RKO (cell line): ENCODE results near the gene PRKCH.

Experiments
- DNase-seq: peaks from one replicate; pipeline ENCODE4 v3.0.0-alpha.2; 2016; ENCODE audit warnings: low spot score

Gene PRKCH

DNA sequence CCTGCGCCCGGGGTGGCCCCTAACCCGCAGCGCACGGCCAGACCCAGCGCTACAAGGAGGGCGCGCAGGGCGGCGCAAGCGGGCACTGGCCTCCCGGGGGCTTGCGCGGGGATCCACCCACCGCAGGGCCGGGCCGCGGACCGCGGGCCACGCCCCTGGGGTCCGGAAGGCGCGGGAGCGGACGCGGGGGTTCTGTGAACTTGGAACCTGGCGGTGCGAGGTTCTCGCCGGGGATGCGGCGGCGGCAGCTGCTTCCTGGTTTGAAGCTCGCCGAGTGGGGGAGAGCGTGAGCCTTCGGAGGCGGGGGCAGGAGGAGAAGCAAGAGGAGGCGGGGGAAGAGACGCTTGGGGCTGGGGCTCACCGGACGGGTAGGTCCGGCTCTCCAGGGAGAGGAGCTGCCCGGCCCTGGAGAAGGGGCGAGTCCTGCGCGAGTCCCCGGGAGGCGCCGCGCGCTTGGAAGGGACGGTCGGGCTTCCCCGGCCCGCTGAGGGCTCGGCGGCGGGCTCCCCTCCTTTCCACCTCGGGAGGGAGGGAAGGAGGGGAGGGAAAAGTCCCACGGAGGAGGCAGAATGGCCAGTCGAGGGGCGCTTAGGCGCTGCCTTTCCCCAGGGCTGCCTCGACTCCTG is at the start of gene PRKCH:
PRKCH (plus strand) TSS at position 195 of the 626 bp plus-strand sequence. CDS start 523 bp downstream, outside the sequence.
- no peak for DNase-seq

DNA sequence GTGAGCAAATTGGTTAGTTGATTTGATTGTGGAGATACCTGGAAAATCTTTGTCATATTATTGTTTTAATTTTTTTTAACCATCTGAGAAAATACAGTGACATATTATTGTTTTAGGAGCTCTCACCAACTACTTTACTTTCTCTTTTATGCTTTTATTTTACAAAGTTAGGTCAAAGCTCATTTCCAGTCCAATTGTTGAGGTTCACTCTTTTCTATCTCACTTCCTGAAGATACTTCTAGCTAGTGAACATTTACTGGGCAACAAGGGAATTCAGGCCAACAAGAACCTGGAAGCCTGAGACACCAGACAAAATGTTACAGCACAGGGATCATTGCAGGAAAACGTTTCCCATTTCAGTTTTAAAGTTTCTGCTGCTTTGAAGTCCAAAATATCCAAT is 44.1 kb upstream of the PRKCH start:
- no peak for DNase-seq

DNA sequence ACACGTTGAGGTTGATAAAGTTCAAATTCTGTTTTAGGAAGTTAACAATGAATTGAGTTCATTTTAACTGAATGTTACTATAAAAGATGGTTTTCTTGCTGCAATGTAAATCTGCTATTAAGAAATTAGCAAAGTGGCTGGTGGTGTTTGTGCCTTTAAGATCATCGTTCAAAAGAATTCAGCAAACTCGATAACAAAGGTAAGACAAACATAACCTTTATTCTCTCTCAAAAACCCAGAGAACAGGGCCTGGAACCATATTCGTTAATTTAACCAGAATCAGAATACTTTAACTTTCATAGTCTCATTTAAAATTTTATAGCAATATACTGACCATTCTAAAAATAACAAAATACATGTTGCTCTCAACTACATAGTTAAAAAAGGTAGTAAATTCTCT is 43.6 kb upstream of the PRKCH start:
- DNase-seq: no peak

GRCh38 chr14:61279082-61279481 is 42.3 kb upstream of the PRKCH start:
- no peak for DNase-seq

DNA sequence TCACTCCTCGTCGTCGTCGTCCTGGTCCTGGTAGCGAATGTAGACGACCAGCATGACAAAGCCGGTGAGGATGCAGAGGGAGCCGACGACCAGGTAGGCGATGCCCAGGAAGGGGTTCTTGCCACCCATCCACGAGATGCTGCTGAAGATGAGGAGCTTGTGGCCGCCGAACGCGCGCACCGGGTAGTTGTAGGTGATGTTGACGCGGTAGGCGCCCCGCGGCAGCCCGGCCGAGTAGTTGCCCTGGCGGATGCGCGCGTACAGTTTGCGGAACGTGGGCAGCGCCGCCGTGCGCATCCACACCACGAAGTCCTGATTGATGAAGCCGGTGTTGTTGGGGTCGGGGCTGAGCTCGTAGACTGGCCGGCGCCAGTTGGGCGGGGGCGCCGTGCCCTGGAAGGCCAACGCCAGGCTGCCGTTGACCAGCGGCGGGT is 41.3 kb upstream of the PRKCH start:
- DNase-seq: no peak

GRCh38 chr14:61280526-61281185 is 40.7 kb upstream of the PRKCH start:
- no peak for DNase-seq

- DNase-seq: no peak
Measured at GRCh38 chr14:61281186-61281947, 40.0 kb upstream of the PRKCH start, which contains the start of gene TMEM30B. TSS of gene TMEM30B (minus strand) at chr14:61281338. CDS start at chr14:61281147, 191 bp downstream.

- no peak for DNase-seq
Measured at GRCh38 chr14:61281948-61282275, 39.5 kb upstream of the PRKCH start.

DNA sequence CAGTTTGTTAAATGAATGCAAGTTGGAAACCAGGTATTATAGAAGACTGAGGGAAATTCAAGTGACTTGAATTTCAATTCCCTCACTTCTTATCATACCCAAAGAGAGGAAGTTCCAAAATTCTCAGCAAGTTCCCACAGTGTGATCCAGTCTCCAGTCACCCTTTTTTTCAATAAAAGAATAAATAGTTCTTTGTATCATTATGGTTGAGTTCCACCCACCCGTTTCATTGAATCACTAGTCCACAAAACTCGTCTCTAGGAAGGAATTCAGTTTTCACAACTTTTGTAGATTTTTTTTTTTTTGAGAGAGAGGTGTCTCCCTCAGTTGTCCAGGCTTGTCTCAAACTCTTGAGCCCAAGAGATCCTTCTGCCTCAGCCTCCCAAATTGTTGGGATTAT is 38.6 kb upstream of the PRKCH start:
- DNase-seq: no peak

DNA sequence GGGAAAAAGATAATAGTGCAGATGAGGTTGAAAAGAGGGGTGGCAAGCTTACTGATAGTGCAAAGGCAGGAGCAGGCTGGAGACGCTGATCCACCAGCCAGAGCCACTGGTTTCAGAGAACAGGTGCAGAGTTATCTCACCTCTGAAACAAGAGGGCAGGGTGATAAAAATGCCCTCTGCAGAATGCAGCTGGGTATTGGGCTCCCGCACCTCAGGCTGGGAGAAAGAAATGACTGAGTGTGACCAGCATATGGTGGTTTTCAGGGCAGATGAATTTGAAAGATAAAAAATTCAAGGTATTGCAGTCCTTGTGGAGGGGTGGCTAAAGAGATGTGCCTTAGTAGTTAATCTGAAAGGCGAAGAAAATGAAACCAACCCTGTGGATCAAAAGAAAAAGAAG is 37.4 kb upstream of the PRKCH start:
- DNase-seq: no peak

DNA sequence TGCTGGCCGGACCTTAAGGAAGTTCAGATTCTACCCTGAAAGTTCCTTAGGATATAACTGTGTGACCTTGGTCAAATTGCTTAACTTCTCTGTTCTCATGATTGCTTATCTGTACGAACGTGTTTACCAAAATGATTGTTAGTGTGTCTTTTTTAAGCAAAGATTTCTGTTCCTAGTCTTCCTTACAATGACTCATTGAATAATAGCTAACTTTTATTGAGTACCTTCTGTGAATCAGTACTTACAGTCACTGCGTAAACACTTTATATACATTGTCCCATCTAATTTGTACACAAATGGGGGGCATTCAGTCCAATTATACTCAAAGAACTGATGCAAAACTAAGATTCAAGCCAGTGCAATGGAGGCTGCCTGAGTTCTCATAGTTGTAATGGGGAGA is 36.0 kb upstream of the PRKCH start:
- DNase-seq: no peak

GRCh38 chr14:61287196-61287595 is 34.2 kb upstream of the PRKCH start:
- no peak for DNase-seq

DNA sequence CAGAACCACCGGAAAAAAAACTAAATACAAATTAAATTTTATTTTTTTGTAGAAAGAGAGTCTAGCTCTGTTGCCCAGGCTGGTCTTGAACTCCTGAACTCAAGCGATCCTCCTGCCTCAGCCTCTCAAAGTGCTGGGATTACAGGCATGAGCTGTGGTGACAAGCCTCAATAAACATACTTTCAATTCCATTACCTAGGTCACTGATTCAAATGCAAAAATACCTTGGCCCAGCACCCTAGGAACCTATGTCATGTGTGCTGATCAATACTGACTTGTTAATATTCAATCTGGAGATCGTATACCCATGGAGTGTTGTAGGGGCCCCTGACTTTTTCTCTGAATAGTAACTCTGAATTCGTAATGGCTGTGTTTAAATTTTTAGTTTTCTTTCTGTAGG is 33.2 kb upstream of the PRKCH start:
- DNase-seq: no peak

GRCh38 chr14:61288720-61289119 is 32.7 kb upstream of the PRKCH start:
- no peak for DNase-seq

DNA sequence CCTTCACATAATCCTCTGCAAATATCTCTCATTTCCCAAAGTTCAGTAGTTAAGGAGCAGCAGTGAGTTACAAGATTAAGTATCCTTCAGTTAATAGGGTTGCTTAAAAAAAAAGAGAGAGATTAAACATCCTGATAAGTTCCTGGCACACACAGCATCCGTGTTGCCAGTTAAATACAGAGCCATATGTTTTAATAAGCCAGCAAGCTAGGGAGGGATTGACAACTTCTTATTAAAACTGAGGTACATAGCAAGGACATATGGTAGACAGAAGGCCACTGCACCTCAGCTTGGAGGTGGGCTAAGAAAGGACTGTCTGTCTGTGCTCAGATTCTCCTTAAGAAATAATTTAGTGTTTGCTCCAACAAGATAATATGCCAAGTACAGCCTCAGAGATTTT is 30.7 kb upstream of the PRKCH start:
- DNase-seq: no peak

GRCh38 chr14:61296151-61296550 is 25.2 kb upstream of the PRKCH start:
- no peak for DNase-seq

- DNase-seq: peak; percentile 56
Measured at GRCh38 chr14:61296719-61297502, 24.5 kb upstream of the PRKCH start.

GRCh38 chr14:61297581-61297980 is 23.8 kb upstream of the PRKCH start:
- DNase-seq: no peak

GRCh38 chr14:61298824-61299223 is 22.6 kb upstream of the PRKCH start:
- no peak for DNase-seq

DNA sequence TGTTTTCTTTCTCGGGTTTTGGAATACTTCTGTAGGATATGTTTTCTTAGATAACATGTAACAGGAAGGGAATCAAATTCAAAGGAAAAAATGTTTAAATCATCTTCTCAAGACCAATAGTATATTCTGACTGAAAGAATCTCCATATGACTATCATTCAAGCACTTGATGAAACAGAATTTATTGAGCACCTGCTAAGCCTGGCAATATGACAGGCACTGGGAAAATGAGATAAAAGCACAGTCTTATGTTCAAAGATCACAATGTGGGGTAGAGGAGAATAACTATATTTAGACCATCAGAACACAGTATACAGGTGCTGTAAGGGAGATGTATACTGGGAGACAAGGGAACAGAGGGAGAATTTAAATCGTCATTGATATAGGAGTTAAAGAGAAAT is 21.2 kb upstream of the PRKCH start:
- no peak for DNase-seq

DNA sequence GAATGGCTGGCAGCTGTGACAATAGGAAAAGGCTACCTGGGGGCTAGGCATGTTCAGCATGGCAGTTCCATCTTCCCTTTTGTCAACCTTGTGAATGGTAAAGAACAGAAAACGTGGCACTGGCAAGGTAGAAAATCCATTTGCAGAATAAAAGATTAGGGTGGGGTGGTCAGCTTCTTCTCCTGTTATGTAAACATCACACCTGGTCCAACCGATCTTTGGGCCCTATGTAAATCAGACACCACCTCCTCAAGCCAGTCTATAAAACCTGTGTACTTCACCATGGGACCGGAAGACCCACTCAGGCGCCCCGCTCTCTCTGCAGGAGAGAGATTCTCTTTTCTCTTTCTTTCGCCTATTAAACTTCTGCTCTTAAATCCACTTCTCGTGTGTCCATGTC is 20.6 kb upstream of the PRKCH start:
- DNase-seq: no peak

- no peak for DNase-seq
Measured at GRCh38 chr14:61304688-61305087, 16.7 kb upstream of the PRKCH start.

- DNase-seq: no peak
Measured at GRCh38 chr14:61308198-61308597, 13.2 kb upstream of the PRKCH start.
